GM21529 (cell line): ENCODE measurements around the gene ZSWIM3.
"Not testable (repeated sequence)": the region's sequence is repeated elsewhere in the genome, so short reads cannot be mapped to it uniquely, and the experiment has no call there.

Source experiments
- ATAC-seq: cut with Tn5 transposase; IDR thresholded peaks from one replicate; pipeline ENCODE4 v1.9.1; 2021; ENCODE audit not compliant: unreplicated experiment

Gene ZSWIM3

DNA sequence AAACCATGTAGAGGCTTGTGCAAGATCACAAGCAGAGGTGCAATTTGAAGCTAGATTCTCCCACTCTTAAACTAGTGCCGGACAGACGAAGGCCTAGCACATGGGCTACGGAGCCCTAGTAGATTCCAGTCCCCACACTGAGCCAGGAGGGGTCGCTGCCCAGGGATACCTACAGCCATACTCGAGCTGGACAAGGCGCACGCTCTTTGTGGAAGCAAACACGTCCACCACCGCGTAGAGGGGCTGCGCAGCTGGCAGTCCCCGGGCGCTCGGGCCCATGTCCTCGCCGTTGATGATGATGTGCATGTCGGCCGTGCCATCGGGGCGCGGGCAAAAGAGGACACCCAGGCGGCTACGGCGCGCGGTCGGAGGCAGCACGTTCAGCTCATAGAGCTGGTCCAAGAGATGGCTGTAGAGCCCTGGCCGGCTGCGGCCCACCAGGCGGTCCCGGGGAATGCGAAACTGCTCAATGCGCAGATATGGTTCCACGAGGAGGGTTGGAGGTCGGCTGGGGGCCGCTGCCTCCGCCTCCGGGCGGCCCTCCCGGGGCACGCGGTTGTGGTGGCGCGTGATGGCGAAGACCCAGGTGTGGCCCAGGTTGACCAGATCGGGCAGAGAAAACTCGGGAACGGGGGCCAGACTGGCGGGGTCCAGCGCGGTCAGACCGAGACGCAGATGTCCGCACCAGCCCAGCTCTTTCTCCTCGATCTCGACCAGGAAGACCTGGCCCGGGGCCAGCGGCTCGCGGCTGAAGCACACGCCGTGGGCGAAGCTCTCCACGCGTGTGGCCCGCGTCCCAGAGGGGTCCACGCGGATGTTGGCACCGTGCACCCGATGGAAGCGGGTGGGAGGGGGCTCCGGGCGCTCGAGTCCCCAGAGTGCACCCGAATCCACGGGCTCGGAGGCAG, 32.9 kb downstream of the ZSWIM3 start:
- peak; percentile 29 for ATAC-seq

GRCh38 chr20:45890985-45891983, 33.9 kb downstream of the ZSWIM3 start, which contains the start of the genes CTSA and NEURL2:
Gene CTSA (plus strand): TSS chr20:45891335. CDS start chr20:45891569, 234 bp downstream.
Gene NEURL2 (minus strand): TSS chr20:45891208. CDS start chr20:45890991, 217 bp downstream.
- peak; percentile 80 for ATAC-seq

- no peak for ATAC-seq
These were observed 34.8 kb downstream of the ZSWIM3 start for GRCh38 chr20:45892049-45892825.

- ATAC-seq: no peak
These were observed 35.5 kb downstream of the ZSWIM3 start for GRCh38 chr20:45892828-45893500.

- ATAC-seq: no peak
These were observed 36.4 kb downstream of the ZSWIM3 start for GRCh38 chr20:45893831-45894230.

GRCh38 chr20:45894797-45895196, 37.4 kb downstream of the ZSWIM3 start:
- no peak for ATAC-seq

GRCh38 chr20:45896641-45897161, 39.3 kb downstream of the ZSWIM3 start:
- ATAC-seq: no peak

DNA sequence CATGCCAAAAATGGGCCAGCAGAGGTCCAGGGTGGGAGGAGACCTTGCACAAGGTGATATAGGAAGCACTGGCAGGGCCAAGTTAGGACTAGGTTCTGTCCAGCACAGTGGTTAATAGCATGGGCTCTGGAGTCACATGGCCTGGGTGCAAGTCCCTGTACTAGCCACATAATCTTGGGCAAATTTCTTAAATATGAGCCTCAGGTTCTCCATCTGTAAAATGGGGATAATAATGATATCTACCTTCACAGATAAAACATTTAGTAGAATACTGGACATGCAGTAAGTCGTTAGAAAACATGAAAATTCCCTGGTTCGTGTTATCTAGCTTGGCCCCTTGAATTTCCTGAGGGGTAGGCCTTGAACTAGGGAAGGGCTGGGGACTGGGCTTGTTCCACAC, 39.9 kb downstream of the ZSWIM3 start:
- no peak for ATAC-seq

GRCh38 chr20:45897692-45898091, 40.3 kb downstream of the ZSWIM3 start:
- ATAC-seq: no peak

DNA sequence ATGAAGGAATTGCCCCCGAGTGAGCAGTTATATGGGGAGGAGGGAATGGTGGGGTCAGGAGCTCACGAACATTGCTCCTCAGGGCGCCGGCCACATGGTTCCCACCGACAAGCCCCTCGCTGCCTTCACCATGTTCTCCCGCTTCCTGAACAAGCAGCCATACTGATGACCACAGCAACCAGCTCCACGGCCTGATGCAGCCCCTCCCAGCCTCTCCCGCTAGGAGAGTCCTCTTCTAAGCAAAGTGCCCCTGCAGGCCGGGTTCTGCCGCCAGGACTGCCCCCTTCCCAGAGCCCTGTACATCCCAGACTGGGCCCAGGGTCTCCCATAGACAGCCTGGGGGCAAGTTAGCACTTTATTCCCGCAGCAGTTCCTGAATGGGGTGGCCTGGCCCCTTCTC, 40.9 kb downstream of the ZSWIM3 start:
- no peak for ATAC-seq

DNA sequence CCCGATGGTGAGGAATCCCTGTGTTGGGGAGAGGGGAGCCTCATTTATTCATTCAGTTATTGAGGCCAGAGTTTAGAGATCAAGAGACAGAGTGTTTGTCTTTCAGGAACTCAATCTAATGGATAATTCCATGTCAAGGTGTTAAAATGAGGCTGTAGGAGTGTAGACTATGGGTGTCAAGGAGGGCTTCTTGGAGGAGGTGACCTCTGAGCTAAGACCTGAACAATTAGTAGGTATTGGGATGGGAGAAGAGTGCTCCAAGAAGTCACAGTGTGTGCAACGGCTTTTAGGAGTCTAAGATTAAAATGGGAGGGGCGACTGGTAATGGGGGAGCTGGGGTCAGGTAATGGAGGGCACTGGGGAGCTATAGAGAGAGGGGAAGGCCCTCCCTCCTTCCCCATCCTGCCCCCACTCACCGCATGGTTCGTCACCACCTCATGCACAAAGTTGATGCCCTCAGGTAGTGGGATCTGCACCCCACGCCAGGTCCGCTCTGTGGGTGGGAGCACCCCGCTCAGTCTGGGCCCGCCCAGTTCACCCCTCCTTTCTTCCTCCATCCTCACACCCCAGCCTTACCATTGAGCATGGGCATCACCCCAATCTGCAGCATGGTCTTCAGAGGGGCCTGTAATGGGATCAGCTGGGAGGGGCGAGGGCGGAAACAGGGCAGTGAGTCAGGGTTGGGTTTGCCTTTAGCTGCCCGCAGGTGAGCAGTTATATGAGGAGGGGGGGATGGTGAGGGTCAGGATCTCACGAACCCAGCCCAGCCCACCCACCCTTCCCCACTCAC, 41.8 kb downstream of the ZSWIM3 start:
- ATAC-seq: no peak

DNA sequence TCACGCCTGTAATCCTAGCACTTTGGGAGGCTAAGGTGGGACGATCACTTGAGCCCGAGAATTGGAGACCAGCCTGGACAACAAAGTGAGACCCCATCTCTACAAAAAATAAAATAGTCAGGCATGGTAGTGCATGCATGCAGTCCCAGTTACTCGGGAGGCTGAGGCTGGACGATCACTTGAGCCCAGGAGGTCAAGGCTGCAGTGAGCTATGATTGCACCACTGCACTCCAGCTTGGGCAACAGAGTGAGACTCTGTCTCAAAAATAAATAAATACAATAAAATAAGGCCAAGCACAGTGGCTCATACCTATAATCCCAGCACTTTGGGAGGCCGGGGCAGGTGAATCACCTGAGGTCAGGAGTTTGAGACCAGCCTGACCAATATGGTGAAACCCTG, 43.9 kb downstream of the ZSWIM3 start:
- not testable (repeated sequence) for ATAC-seq

GRCh38 chr20:45902199-45902701, 44.8 kb downstream of the ZSWIM3 start:
- ATAC-seq: no peak

- ATAC-seq: no peak
These were observed 47.4 kb downstream of the ZSWIM3 start for GRCh38 chr20:45904583-45905504.

DNA sequence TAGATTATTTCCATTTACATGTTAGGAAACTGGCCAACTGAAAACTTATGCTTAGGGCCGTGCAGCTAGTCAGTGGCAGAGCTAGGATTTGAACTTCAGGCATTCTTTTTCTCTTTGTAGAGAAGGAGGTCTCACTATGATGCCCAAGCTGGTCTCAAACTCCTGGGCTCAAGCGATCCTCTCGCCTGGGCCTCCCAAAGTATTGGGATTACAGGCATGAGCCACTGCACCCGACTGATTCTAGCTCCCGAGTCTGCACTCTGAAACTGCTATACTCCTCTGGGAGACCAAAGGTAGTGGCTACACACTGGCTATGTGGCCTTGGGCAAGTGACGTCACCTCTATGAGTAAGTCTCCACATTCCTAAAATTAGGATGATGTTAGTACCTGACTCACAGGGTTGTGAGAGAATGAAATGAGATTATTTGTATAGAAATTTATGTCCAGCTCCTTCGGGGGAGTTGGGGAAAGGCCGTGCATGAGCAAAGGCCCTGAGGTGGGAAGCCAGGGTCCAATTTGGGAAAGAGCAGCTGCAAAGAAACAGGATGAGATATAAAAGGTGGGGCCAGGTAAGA, 48.2 kb downstream of the ZSWIM3 start:
- no peak for ATAC-seq

DNA sequence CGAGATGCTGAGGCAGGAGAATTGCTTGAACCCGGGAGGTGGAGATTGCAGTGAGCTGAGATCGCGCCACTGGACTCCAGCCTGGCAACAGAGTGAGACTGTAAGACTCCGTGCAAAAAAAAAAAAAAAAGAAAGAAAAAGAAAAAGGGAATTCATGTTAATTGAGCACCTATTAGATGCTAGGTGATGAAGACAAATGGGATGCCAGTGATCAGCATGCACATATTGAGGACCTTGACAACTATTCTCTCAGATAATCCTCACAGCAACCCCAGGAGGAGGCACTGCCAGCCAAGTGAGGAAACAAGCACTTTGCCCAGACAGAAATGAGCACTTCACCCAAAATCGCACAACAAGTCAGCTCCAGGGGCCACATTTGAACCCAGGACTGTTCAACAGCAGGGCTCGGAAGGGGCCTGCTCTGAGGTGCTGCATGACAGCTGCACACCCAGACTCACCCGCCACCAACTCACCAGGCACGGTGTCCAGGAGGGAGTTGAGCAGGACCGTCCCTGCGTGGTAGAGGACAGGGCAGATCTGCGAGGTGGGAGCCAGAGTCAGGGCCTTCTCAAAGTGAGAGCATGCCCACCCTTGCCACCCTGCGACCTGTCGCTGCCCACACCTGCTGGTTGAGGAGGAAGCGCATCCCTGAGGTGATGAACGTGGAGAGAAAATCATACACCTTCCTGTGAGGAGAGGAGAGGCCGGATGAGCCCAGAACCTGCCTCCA, 50.0 kb downstream of the ZSWIM3 start:
- no peak for ATAC-seq

DNA sequence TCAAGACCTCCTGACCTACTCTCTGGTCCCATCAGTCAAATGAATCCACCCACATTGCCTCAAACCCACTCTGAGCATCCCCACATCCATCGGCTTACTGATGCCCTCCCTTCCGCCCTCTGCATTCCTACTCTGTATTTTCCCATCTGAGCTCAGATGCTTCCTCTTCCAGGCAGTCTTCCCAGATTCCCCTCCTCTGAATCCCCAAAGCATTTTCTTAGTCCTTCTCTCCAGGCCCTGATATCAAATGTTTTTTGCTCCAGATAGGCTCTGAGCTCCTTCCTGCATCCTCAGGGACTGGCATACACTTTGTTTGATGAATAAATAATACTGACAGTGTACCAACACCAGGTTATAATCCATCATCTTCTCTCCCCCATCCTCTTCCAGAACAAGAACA, 50.7 kb downstream of the ZSWIM3 start:
- ATAC-seq: no peak
